Uterus (tissue), 4 donors: Measurements from ENCODE around the gene SPR. TPM values are rescaled to one million over a fixed set of nuclear protein-coding genes. Genes with fewer than 3 reads are reported as not detected.
"Not testable (repeated sequence)": the region's sequence is repeated elsewhere in the genome, so short reads cannot be mapped to it uniquely, and the experiment has no call there.

ENCODE experiments used
- DNase-seq, 2 donors: peaks; one replicate each; pipeline ENCODE4 v3.0.0-alpha.2; 2019 to 2020
- H3K27ac ChIP-seq, 2 donors: fragments of 200-600 bp; sonication (generic); 1 replicate in 1 of 2; 2 replicates in 1 of 2; pipeline ENCODE4 v1.5.1; 2016 to 2018
- H3K27me3 ChIP-seq, 2 donors: fragments of 200-600 bp; sonication (generic); one replicate each; pipeline ENCODE4 v1.5.1; 2018 to 2019; ENCODE audit warnings: control low read depth in 1 of 2
- H3K36me3 ChIP-seq, 2 donors: fragments of 200-600 bp; sonication (generic); one replicate each; pipeline ENCODE4 v1.5.1; 2019; ENCODE audit warnings: control low read depth in 1 of 2
- H3K4me1 ChIP-seq, 2 donors: fragments of 200-600 bp; sonication (generic); one replicate each; pipeline ENCODE4 v1.5.1; 2018 to 2019; ENCODE audit warnings: control low read depth in 1 of 2
- H3K4me3 ChIP-seq, 2 donors: fragments of 200-600 bp; sonication (generic); 1 replicate in 1 of 2; 2 replicates in 1 of 2; pipeline ENCODE4 v1.5.1; 2018 to 2019; ENCODE audit warnings: mild to moderate bottlenecking in 1 of 2
- H3K9me3 ChIP-seq, 2 donors: fragments of 200-600 bp; sonication (generic); one replicate each; pipeline ENCODE4 v1.5.1; 2019; ENCODE audit warnings: control low read depth in 1 of 2
- CTCF ChIP-seq, 4 experiments: fragments of 200-600 bp in 2 of 4; fragments of 450-650 bp in 2 of 4; sonication (generic) in 2 of 4; IDR thresholded peaks; one replicate each; pipeline ENCODE4 v1.5.1; 2016 to 2019; ENCODE audit warnings: antibody characterized with exemption in 4 of 4, mild to moderate bottlenecking in 2 of 4, moderate library complexity in 1 of 4
- POLR2A ChIP-seq, 2 donors: fragments of 450-650 bp; IDR thresholded peaks; one replicate each; pipeline ENCODE4 v1.6.1; 2016; ENCODE audit warnings: antibody characterized with exemption in 2 of 2, mild to moderate bottlenecking in 1 of 2, moderate library complexity in 1 of 2
- intact Hi-C: fragments of 100-400 bp; cut with DNase I; formaldehyde crosslinking; loops from one replicate; pipeline ENCODE4 v1.15.1; 2023; ENCODE audit warnings: low total_unique reads
- total RNA-seq, 4 donors: library from RNA; depleted of rRNA in 3 of 4; stranded (reverse); fragments of >200 nt in 3 of 4; gene quantifications; one replicate each; pipeline versions ENCODE4 v1.1.0 to v1.2.4, GENCODE V29; 2014 to 2023
- donor health status: DM: yes; HTN: yes; CAD: no.

Gene SPR
- total RNA-seq, 4 donors from 2014 or later, result 4.5 to 33.8 (median 18.8) TPM

- no peak for DNase-seq
- intact Hi-C loops, result no loop called here
- TF ChIP-seq POLR2A (IDR thresholded peaks at IDR 0.05) (no peak), CTCF (IDR thresholded peaks at IDR 0.05) (no peak)
- Histone ChIP-seq H3K27ac (no peak overlapping the region), H3K36me3 (no peaks in the 10 kb centered on the region), H3K4me3 (no peak overlapping the region), H3K9me3 (no peaks in the 10 kb centered on the region), H3K4me1 (no peaks in the 10 kb centered on the region), H3K27me3 (no peaks in the 10 kb centered on the region)
Measured at GRCh38 chr2:72897785-72898584, 10.8 kb downstream of the SPR start.

GRCh38 chr2:72898585-72898906 lies 11.3 kb downstream of the SPR start:
- no peak for DNase-seq
- Histone ChIP-seq H3K27ac (no peak overlapping the region), H3K36me3 (no peaks in the 10 kb centered on the region), H3K4me3 (no peak overlapping the region), H3K4me1 (no peaks in the 10 kb centered on the region), H3K9me3 (no peaks in the 10 kb centered on the region), H3K27me3 (no peaks in the 10 kb centered on the region)
- TF ChIP-seq CTCF (IDR thresholded peaks at IDR 0.05) (no peak), POLR2A (IDR thresholded peaks at IDR 0.05) (no peak)
- intact Hi-C loops, result no loop called here

- DNase-seq, result no peak
- Histone ChIP-seq H3K4me3 (no peak overlapping the region), H3K27ac (no peak overlapping the region), H3K36me3 (no peaks in the 10 kb centered on the region), H3K4me1 (no peaks in the 10 kb centered on the region), H3K9me3 (no peaks in the 10 kb centered on the region), H3K27me3 (no peaks in the 10 kb centered on the region)
- TF ChIP-seq CTCF (IDR thresholded peaks at IDR 0.05) (no peak), POLR2A (IDR thresholded peaks at IDR 0.05) (no peak)
- intact Hi-C loops, result no loop called here
Measured at GRCh38 chr2:72900191-72900825, 13.1 kb downstream of the SPR start.

- intact Hi-C loops, result no loop called here
- H3K27me3 ChIP-seq, result peaks cover 0 to under 1% of the 10 kb centered on the region in 2 donors
Measured at GRCh38 chr2:72901426-72901825, 14.2 kb downstream of the SPR start.

GRCh38 chr2:72907369-72907768 lies 20.2 kb downstream of the SPR start:
- H3K4me3 ChIP-seq, H3K27ac ChIP-seq, H3K4me1 ChIP-seq, DNase-seq, H3K36me3 ChIP-seq, intact Hi-C loops, H3K9me3 ChIP-seq: not testable (repeated sequence)
- H3K27me3 ChIP-seq, result peaks cover 4 to 32% of the 10 kb centered on the region in 2 donors

More at GRCh38 chr2:72901426-72901825, 14.2 kb downstream of the SPR start:
- H3K36me3 ChIP-seq, result no peaks in the 10 kb centered on the region
- H3K4me3 ChIP-seq, result no peak overlapping the region
- no peak overlapping the region for H3K27ac ChIP-seq
- no peaks in the 10 kb centered on the region for H3K4me1 ChIP-seq
- TF ChIP-seq CTCF (IDR thresholded peaks at IDR 0.05) (no peak), POLR2A (IDR thresholded peaks at IDR 0.05) (no peak)
- H3K9me3 ChIP-seq, result no peaks in the 10 kb centered on the region
- DNase-seq, result no peak
